ENCODE results near the gene TRAPPC10. TPM values are rescaled to one million over a fixed set of nuclear protein-coding genes. Genes with fewer than 3 reads are reported as not detected.

The TRAPPC10 gene
- total and polyA plus RNA-seq, 2 experiments from 2014 or later, result 9.9 to 21.0 TPM

DNA sequence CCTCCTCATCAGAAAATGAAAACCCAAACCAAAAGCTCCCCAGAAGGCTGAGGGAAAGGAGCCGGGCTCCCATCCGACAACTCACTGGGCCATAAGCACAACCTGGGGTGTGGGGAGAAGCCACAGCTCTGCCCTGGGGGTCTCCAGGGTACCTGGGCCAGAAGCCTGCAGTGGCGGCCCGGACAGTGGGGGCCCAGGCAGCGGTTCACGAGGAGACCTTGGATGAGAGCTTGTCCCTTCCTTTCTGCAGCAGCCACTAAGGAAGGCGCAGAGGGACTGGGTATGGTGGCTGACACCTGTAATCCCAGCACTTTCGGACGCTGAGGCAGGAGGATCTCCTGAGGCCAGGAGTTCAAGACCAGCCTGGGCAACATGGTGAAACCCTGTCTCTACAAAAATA lies 17.5 kb upstream of the TRAPPC10 start:
- DNase-seq, result no peak
- no peak overlapping the region for H3K4me3 ChIP-seq
- no peak overlapping the region for H3K9ac ChIP-seq
- H2AFZ ChIP-seq, result no peak overlapping the region
- H3K27me3 ChIP-seq (replicated peaks; ENCODE audit: insufficient read depth), result no peaks in the 10 kb centered on the region
- no peaks in the 10 kb centered on the region for H4K20me1 ChIP-seq (ENCODE audit: insufficient read depth)
- no peak overlapping the region for H3K4me2 ChIP-seq (ENCODE audit: unreplicated experiment)
- no peaks in the 10 kb centered on the region for H3K4me1 ChIP-seq (ENCODE audit: insufficient read depth)
- in situ Hi-C loops (cut with MboI), result no loop called here
- H3K36me3 ChIP-seq (ENCODE audit: low read depth), result no peaks in the 10 kb centered on the region
- no peaks in the 10 kb centered on the region for H3F3A ChIP-seq (ENCODE audit: insufficient read depth)
- H3K79me2 ChIP-seq (ENCODE audit: insufficient read depth), result no peaks in the 10 kb centered on the region
- WGBS, 2 experiments (ENCODE audit: low coverage in 1 of 2, low lambda C conversion rate in 2 of 2, missing lambda C conversion rate in 2 of 2), result 89 to 94% methylated on average over 9 of the region's 9 CpGs
- no peaks in the 10 kb centered on the region for H3K9me3 ChIP-seq (ENCODE audit: low read depth)
- H3K27ac ChIP-seq, result no peak overlapping the region
- no peaks in the 10 kb centered on the region for H3K9me2 ChIP-seq (ENCODE audit: insufficient read depth)
- no peak for TF ChIP-seq EZH2 (IDR thresholded peaks at IDR 0.05; ENCODE audit: insufficient read depth, poor library complexity, severe bottlenecking)
- TF ChIP-seq EZH2phosphoT487 (IDR thresholded peaks at IDR 0.05; ENCODE audit: insufficient read depth, low read depth), result no peak

DNA sequence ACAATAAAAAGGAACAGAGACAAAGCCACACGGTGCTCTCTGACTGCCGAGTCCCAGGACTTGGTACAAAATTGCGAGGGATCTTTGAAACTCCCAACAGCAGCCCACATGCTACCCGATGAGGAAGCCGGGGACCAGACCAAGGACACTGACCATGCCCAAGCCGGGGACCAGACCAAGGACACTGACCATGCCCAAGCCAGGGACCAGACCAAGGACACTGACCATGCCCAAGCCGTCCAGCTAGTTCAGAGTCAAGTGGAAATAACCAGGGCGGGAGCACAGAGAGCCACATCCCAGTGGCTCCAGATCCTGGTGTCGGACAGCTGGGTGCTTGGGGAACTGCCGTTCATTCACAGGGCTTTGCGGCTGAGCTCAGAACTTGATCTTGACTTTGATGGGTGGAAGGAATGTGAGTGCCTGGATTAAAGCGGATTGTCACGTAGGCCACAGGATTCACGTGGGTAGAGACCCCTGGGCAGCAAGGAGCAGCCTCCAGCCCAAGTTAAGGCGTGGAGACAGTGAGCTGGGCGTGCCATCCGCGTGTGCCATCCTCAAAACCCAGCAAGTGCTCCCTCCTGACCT lies 16.5 kb upstream of the TRAPPC10 start:
- WGBS, 2 experiments (ENCODE audit: low coverage in 1 of 2, low lambda C conversion rate in 2 of 2, missing lambda C conversion rate in 2 of 2), result 79% methylated on average over 18 of the region's 18 CpGs
- Histone ChIP-seq H3K4me1 (ENCODE audit: insufficient read depth) (no peaks in the 10 kb centered on the region), H3K27me3 (replicated peaks; ENCODE audit: insufficient read depth) (no peaks in the 10 kb centered on the region), H4K20me1 (ENCODE audit: insufficient read depth) (no peaks in the 10 kb centered on the region), H2AFZ (no peak overlapping the region), H3F3A (ENCODE audit: insufficient read depth) (no peaks in the 10 kb centered on the region), H3K79me2 (ENCODE audit: insufficient read depth) (no peaks in the 10 kb centered on the region), H3K27ac (no peak overlapping the region), H3K9me2 (ENCODE audit: insufficient read depth) (no peaks in the 10 kb centered on the region), H3K9ac (no peak overlapping the region), H3K4me2 (ENCODE audit: unreplicated experiment) (no peak overlapping the region), H3K4me3 (no peak overlapping the region), H3K9me3 (ENCODE audit: low read depth) (no peaks in the 10 kb centered on the region), H3K36me3 (ENCODE audit: low read depth) (no peaks in the 10 kb centered on the region)
- DNase-seq, result no peak
- TF ChIP-seq EZH2 (IDR thresholded peaks at IDR 0.05; ENCODE audit: insufficient read depth, poor library complexity, severe bottlenecking), result no peak
- TF ChIP-seq EZH2phosphoT487 (IDR thresholded peaks at IDR 0.05; ENCODE audit: insufficient read depth, low read depth), result no peak
- in situ Hi-C loops (cut with MboI), result no loop called here

DNA sequence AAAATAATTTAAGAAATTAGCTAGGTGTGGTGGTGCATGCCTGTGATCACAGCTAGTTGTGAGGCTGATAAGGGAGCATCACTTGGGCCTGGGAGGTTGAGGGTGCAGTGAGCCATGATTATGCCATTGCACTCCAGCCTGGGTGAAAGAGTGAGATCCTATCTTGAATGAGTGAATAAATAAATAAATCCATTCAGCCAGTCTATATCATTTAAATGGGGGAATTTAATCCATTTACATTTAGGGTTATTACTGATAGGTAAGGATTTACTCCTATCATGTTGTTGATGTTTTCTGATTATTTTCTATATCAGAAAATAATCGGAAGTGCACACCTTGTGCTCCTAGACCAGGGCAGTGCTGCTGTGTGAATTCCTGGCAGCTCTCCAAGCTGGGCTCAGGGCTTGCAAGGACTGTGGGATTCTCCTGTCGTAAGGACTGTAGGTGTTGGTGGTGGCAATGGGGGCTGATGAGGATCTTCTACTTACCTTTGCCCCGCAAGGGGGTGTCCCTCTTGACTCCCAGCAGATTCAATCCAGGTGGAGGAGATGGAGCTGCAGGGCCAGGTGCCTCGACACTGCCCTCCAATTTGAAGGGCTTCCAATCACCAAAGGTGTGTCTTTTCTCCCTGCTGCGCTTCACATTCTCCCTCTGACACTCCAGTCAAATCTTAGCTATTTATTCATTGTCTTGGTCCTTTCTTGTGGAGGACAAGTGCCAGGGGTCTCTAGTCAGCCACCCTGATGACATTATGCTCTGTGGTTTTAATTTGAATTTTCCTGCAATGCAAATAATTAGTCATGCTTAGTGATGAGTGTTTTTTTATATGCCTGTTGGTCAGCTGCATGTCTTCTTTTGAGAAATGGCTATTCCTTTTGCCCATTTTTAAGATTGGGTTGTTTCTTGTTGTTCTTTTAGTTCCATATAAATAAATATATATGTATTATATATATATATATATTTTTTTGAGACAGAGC lies 14.1 kb upstream of the TRAPPC10 start:
- TF ChIP-seq EZH2phosphoT487 (IDR thresholded peaks at IDR 0.05; ENCODE audit: insufficient read depth, low read depth) (0 out of 2 replicates have a peak, but pooled peaks have one; percentile 27), EZH2 (IDR thresholded peaks at IDR 0.05; ENCODE audit: insufficient read depth, poor library complexity, severe bottlenecking) (no peak)
- WGBS, 2 experiments (ENCODE audit: low coverage in 1 of 2, low lambda C conversion rate in 2 of 2, missing lambda C conversion rate in 2 of 2), result 76 to 85% methylated on average over 5 of the region's 5 CpGs
- no peaks in the 10 kb centered on the region for H3F3A ChIP-seq (ENCODE audit: insufficient read depth)
- H3K9me3 ChIP-seq (ENCODE audit: low read depth), result no peaks in the 10 kb centered on the region
- H3K27me3 ChIP-seq (replicated peaks; ENCODE audit: insufficient read depth), result no peaks in the 10 kb centered on the region
- DNase-seq, result peak; percentile 38
- no peak overlapping the region for H2AFZ ChIP-seq
- H3K79me2 ChIP-seq (ENCODE audit: insufficient read depth), result no peaks in the 10 kb centered on the region
- no peak overlapping the region for H3K4me2 ChIP-seq (ENCODE audit: unreplicated experiment)
- H3K4me1 ChIP-seq (ENCODE audit: insufficient read depth), result no peaks in the 10 kb centered on the region
- no peak overlapping the region for H3K27ac ChIP-seq
- H3K4me3 ChIP-seq, result no peak overlapping the region
- H4K20me1 ChIP-seq (ENCODE audit: insufficient read depth), result no peaks in the 10 kb centered on the region
- in situ Hi-C loops (cut with MboI), result no loop called here
- no peaks in the 10 kb centered on the region for H3K36me3 ChIP-seq (ENCODE audit: low read depth)
- H3K9me2 ChIP-seq (ENCODE audit: insufficient read depth), result no peaks in the 10 kb centered on the region
- H3K9ac ChIP-seq, result no peak overlapping the region

DNA sequence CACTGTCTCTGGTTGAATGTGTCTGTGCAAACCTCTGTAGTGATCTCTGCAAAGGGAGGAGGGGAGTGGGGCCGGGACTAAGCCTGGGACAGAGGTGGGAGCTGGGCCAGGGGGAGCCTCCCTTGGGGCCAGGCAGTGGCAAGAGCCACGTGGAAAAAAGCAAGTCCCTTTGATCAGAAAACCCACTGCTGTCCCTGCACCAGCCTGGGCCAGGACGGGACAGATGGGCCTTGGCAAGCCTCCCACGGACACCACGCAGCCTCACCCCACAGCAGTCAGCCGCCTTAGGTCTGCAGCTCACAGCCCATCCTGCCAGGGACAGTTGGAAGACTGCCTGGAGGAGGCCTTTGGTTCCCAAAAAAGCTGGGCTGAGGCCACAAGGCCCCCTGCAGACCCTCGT lies 11.7 kb upstream of the TRAPPC10 start:
- peaks cover under 1% of the 10 kb centered on the region; the same call in 1 of the 2 replicates for H3K4me1 ChIP-seq (ENCODE audit: insufficient read depth)

More for the DNA sequence above, 11.7 kb upstream of the TRAPPC10 start:
- H3K36me3 ChIP-seq (ENCODE audit: low read depth), result no peaks in the 10 kb centered on the region
- no peaks in the 10 kb centered on the region for H3K9me2 ChIP-seq (ENCODE audit: insufficient read depth)
- H3K27ac ChIP-seq, result no peak overlapping the region
- H3K9me3 ChIP-seq (ENCODE audit: low read depth), result no peaks in the 10 kb centered on the region
- no peak for DNase-seq
- no peak for TF ChIP-seq EZH2 (IDR thresholded peaks at IDR 0.05; ENCODE audit: insufficient read depth, poor library complexity, severe bottlenecking)
- TF ChIP-seq EZH2phosphoT487 (IDR thresholded peaks at IDR 0.05; ENCODE audit: insufficient read depth, low read depth), result no peak
- H3K79me2 ChIP-seq (ENCODE audit: insufficient read depth), result no peaks in the 10 kb centered on the region
- H3F3A ChIP-seq (ENCODE audit: insufficient read depth), result peaks cover 4% of the 10 kb centered on the region
- H3K4me3 ChIP-seq, result no peak overlapping the region
- no peak overlapping the region for H3K9ac ChIP-seq
- H2AFZ ChIP-seq, result no peak overlapping the region
- H3K27me3 ChIP-seq (replicated peaks; ENCODE audit: insufficient read depth), result no peaks in the 10 kb centered on the region
- 28 to 33% methylated on average over 7 of the region's 7 CpGs for WGBS, 2 experiments (ENCODE audit: low coverage in 1 of 2, low lambda C conversion rate in 2 of 2, missing lambda C conversion rate in 2 of 2)
- in situ Hi-C loops (cut with MboI), result no loop called here
- H4K20me1 ChIP-seq (ENCODE audit: insufficient read depth), result no peaks in the 10 kb centered on the region
- H3K4me2 ChIP-seq (ENCODE audit: unreplicated experiment), result no peak overlapping the region

Data from GM23248 (cell line).